ENCODE results near the gene BEST4.

The BEST4 gene

DNA sequence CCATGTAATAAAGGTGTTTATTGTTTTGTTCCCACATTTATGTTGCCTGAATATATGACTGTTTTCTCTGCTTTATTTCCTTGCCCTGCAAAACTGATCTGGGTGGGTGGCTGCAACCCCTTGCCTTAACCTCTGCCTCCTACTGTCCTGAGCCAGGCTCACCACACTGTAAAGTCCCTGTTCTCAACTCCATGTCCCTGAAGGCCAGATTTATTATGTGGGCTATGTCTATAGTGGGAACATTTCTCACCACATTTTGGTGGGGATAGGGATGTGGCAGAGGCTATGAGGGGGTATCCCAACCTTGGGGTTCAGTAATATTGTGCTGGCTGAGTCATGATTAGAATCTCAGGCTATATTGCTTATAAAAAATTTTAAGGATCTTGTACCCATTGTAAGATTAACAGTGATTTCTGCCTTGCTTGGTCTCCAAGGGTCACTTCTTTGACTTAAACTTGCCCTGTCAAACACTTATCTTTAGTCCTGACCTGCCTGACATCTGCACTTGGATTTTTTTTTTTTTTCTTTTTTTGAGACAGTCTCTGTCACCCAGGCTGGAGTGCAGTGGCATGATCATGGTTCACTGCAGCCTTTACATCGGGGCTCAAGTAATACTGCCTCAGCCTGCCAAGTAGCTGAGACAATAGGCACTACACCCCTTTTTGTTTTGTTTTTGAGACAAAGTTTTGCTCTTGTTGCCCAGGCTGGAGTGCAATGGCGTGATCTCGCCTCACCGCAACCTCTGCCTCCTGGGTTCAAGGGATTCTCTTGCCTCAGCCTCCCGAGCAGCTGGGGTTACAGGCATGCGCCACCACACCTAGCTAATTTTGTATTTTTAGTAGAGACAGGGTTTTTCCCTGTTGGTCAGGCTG is 9.0 kb downstream of the BEST4 start:
- no peak for TF ChIP-seq CTCF (IDR thresholded peaks at IDR 0.05)

DNA sequence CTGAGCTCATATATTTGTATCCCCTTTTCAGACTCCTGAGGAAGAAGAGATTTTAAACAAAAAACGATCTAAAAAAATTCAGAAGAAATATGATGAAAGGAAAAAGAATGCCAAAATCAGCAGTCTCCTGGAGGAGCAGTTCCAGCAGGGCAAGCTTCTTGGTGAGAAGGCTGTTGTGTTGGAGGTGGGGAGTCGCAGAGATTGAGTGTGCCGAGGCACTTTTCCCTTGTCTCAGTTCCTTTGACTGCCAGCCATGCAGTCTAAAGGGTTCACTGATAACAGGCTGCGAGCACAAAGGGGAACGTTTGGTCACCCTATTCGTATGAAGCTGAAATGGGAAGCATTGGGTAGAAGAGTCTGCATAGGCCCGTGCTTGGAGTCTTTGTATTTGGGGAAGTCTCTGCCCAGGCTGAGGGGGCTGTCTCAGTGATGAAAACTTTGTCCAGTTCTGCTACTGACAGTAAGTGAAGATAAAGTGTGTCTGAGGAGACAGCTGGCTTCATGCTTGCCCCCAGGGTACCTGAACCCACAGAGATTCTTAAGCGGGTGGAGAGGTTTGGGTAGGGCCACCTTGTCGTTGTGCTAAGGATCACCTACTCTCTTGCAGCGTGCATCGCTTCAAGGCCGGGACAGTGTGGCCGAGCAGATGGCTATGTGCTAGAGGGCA is 9.9 kb downstream of the BEST4 start:
- TF ChIP-seq CTCF (IDR thresholded peaks at IDR 0.05), result no peak

GRCh38 chr1:44777547-44777946 is 10.4 kb downstream of the BEST4 start:
- no peak for TF ChIP-seq CTCF (IDR thresholded peaks at IDR 0.05)

DNA sequence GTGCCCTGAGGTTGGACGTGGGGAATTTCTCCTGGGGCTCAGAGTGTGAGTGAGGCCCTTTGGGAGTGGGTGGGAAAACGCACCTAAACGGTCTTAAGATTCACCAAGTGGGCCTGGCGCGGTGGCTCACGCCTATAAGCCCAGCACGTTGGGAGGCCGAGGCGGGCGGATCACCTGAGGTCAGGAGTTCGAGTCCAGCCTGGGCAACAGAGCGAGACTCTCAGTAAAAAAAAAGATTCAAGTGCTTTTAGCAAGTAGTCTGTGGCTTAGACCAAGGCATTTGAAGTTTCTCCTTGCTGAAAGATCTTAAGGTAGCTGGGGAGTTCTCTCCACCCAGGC is 11.3 kb downstream of the BEST4 start:
- no peak for TF ChIP-seq CTCF (IDR thresholded peaks at IDR 0.05)

DNA sequence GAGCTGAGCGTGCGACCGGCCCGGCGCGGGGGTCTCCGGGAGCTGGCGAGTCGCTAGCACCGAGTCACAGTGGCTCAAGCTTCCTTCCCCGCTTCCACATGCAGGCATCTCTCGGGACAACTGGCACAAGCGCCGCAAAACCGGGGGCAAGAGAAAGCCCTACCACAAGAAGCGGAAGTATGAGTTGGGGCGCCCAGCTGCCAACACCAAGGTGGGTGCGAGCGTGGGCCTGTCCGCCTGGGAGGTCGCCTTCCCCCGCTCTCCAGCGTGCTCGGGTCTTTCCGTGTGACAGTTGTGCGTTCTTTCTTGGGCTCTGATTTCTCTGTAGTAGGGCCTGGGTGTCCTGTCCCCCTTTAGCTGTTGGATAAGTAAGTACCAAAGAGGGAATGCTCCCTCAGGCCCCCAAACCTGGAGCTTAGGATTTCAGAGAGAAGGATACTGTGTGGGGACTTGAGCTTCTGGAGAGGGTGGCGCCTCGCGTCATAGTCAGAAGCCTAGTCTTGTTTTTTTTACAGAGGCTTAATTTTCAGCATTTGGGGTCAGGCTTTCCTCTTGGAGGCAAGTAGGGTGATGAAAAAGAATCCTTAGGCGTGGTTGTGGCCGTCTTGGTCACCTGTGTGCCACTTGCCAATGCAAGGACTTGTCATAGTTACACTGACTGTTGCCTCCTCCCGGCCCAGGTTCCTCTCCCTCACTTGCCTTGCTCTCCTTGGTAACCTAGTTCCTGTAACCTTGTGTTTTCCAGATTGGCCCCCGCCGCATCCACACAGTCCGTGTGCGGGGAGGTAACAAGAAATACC is 11.8 kb downstream of the BEST4 start:
- no peak for TF ChIP-seq CTCF (IDR thresholded peaks at IDR 0.05)

- no peak for TF ChIP-seq CTCF (IDR thresholded peaks at IDR 0.05)
Observed at GRCh38 chr1:44775078-44775929, 12.7 kb downstream of the BEST4 start, which contains the start of gene RPS8. Gene RPS8 (plus strand): TSS chr1:44775540. CDS start chr1:44775597, 57 bp downstream.

GRCh38 chr1:44760876-44761275 is 27.1 kb downstream of the BEST4 start:
- TF ChIP-seq CTCF (IDR thresholded peaks at IDR 0.05), result no peak
